Head of caudate nucleus (tissue), 42 donors: Measurements from ENCODE around the gene LONRF2.

Experiments
- DNase-seq, 42 donors: peaks; one replicate each; pipeline versions ENCODE4 v3.0.0 to v3.0.0-alpha.2; 2020 to 2021; ENCODE audit warnings: mixed read lengths in 7 of 42
- intact Hi-C: fragments of 100-400 bp; cut with DNase I; formaldehyde crosslinking; loops from one replicate; pipeline ENCODE4 v1.15.0; 2022

LONRF2 gene

GRCh38 chr2:100224988-100225710 is 97.2 kb downstream of the LONRF2 start:
- no peak for DNase-seq
- intact Hi-C loops = no loop called here

DNA sequence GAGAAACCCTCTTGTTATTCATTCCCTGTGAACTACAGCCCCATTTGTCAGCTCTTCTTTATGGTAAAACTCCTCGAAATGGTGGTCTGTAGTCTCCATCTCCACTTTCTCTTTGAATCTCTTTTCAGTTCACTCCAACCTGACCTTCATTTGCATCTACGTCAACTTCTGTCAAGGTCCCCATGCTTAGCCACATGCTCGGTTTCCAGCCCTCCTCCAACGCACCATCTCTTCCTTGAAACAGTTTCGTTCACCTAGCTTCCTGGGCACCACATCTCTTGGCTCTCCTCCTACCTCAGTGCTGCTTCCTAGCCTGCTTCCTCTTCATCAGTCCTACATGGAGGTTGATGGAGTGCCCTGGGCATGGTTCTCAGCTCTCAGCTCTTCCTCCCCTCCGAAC is 98.8 kb downstream of the LONRF2 start:
- intact Hi-C loops = no loop called here

More for the DNA sequence above, 98.8 kb downstream of the LONRF2 start:
- DNase-seq = no peak
